ENCODE results near the gene FCRL4.

The FCRL4 gene

DNA sequence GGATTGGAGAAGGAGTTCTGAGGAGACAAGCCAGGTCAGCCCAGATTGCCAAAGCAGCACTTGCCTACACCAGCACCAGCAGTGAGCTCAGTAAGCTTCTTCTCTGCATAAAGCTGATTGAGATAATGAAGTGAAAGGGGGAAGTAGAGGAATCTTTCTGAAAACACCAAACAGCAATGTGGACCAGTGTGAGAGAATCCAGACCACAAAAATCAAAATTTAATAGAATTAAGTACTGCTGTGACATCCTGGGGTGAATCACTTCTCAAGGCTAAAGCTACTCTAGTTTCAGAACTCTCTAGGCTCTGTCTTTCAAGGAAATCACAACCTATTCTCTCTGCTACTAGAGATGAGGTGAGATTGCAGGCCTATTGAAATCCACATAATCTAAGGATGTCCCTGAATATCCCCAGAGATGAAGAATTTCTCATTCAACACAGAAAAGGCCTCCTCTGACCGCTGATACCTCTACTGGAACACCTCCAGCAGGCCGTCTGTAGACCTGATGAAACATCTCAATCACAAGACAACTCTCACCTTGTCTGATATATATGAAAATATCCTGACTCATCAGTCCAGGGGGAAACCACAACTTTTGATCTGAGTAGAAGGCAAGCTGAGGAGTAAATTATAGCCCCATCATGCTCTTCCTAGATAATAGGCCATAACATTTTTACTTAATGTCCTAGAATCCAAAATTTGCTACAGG, at the start of gene FCRL4:
Gene FCRL4 (minus strand): TSS at position 127 of the 709 bp plus-strand sequence. CDS start 141 bp downstream, outside the sequence.
- DNase-seq, result no peak

DNA sequence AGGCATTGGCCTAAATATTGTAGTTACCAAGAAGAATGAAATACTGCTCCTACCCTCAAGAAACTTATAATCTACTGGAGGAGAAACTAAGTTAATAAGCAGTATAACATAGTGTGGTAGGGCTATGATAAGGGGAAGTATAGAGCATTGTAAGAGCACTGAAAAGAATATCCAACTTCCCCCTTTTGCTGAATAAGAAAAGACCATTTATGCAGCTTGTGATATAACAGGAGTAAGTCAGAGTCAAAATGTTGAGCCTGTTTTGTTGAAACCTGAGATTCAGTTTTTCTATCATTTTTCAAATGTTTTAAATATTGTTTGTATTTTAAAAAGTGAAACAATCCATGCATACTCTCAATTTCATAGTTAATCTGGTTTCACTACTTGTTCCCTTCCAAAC, 48.3 kb upstream of the FCRL4 start:
- DNase-seq, result no peak

DNA sequence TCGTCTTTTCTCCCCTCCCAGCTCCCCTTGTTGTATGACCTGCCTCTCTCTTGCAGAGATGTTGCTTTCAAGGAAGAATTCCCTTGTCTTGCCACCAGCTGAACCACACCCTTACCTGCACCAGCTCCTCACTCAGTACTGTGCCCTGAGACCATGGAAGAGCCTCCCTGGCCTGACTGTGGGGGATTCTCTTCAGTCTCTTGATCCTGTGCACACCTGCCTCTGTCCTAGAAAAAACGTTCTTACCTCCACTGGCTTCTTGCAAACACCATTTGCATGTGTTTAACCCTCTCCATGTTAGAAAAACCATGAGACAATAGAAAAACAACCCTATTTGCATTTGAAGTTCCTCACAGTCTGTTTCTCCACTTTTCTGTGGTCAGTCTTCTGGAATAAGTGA, 43.3 kb upstream of the FCRL4 start:
- DNase-seq, result no peak

DNA sequence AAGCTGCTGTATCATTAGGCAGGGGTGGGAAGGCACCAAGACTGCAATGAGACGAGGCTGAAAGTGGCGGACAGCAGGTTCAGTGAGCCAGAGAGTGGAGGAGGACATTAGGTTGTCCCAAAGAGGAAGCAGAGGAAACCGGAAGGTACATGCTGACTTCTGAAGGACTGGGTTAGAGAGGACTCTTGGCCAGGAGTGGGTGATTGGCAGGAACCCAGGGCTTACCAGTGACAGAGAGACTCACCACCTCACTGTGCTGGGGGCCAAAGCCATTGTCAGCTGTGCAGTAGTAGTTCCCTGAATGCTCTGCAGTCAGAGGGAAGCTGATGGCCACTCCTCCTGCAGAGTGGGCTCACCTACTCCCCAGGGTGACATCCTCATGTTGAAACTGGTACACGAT, 41.9 kb upstream of the FCRL4 start:
- no peak for DNase-seq

DNA sequence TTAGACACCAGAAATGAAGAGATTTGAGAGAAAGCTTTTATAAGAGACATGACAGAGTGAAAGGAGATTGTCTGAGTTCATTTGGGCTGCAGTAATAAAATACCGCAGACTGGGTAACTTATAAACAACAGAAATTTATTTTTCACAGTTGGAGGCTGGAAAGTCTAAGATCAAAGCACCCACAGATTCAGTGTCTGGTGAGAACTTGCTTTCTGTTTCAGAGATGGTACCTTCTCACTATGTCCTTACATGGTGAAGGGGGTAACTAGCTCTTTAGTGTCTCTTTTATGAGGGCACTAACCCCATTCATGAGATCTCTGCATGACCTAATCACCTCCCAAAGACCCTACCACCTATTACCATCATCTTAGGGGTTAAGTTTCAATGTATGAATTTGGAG, 30.9 kb upstream of the FCRL4 start:
- no peak for DNase-seq

- no peak for DNase-seq
These were observed 28.2 kb upstream of the FCRL4 start for GRCh38 chr1:157626099-157626498.

- no peak for DNase-seq
These were observed 26.6 kb upstream of the FCRL4 start for GRCh38 chr1:157624471-157624870.

- DNase-seq, result no peak
These were observed 24.6 kb upstream of the FCRL4 start for GRCh38 chr1:157622471-157622870.

- no peak for DNase-seq
These were observed 20.3 kb upstream of the FCRL4 start for GRCh38 chr1:157618190-157618589.

DNA sequence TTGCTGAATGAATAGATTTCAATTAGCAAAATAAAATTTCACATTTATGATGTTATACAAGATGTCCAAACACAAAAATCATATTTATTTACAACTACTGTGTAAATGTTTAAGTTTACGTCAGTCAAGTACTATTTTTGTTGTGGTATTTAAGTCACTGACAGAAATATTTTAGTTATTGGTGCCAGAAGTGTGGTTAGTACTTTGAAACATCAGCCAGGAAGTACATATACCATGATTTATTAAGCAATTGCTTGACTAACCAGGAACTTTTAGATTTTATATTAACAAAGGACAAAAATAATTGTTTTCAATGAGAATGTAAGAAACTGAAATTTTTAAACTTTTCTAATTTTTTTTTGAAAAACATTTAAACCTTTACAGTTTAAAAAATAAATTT, 2.4 kb upstream of the FCRL4 start:
- DNase-seq, result no peak

DNA sequence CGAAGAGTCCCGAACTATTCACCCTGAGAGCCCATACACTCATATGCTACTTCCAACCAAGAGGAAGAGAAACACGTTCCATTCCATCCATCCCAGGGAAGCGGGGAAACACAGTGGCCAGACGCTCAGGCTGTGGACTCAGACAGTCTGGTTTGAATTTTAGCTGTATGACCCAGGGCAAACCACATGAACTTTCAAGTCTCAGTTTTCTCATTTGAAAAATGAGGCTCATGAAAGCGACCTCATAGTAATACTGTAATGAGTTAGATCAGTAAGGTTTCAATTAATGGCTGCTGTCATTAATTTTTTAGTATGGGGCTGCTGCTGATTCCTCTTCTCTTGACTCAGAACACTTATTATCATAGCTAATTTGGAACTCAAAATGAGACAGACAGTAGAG, 1.5 kb downstream of the FCRL4 start:
- DNase-seq, result no peak

DNA sequence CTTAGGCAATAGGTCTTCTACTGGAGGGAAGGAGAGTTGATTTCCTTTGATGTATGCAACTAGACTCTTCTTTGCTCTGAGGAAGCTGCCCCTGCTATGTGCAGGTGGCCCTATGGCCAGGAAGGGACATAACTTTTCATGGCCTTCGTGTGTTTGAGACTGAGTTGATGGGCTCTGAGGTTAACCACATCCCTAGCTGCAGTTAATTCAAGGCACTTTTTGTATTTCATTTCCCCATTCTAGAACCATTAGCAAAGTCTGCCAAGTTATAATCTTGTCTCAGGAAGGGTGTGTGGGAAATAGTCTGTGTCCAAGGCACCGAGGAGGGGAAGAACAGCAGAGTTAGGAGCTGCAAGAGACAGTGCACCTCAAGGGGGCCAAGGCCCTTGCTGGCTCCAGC, 2.5 kb downstream of the FCRL4 start:
- DNase-seq, result no peak

- no peak for DNase-seq
These were observed 11.9 kb downstream of the FCRL4 start for GRCh38 chr1:157585984-157586383.

GRCh38 chr1:157584503-157584902, 13.4 kb downstream of the FCRL4 start:
- DNase-seq, result no peak

DNA sequence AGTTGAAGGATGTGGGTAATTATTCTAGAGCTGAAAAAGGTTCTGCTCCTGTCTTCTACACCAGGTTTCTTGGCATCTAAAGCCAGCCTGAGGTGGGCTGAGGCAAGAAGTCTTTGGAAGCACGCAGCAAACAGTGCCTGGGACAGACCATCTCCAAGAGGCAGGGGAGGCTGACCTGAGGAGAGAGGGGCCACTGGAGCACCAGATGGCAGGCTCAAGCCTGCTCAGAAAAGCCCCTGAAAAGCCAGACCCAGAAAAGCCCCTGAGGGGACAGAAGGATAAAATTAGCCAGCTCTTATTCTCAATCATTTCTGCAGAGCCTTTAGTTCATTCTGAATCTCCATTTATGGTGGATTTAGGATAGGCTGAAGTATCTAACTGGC, 17.1 kb downstream of the FCRL4 start:
- no peak for DNase-seq

DNA sequence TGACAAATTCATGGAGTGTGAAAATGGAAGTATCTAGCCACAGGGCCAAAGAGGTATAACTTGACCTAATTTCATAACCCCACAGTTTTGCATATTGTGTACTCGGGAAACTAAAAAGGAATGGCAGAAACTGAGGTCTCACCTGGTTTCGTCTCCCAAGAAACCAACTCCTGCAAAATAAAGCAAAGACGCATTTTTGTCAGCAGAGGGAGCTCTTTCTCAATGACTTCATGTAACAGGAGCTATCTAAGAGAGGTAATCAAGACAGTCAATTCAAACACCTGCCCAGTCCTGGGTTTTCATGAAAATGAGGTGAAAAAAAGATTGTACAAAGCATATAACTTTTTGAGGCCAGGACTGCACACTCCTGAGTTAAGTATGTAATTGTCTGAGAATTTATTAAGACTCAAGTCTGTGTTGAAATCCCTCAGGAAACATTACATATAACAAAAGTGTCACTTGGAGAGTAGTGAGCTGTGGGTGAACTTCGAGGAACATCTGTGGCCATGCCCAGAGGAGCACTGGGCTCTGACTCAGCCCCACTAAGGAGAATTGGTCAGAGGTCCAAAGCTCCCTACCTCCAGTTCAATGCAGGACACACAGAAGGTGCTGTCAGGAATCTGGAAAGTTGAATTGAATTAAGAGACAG, 17.6 kb downstream of the FCRL4 start:
- DNase-seq, result no peak

- no peak for DNase-seq
These were observed 20.5 kb downstream of the FCRL4 start for GRCh38 chr1:157577420-157577819.

DNA sequence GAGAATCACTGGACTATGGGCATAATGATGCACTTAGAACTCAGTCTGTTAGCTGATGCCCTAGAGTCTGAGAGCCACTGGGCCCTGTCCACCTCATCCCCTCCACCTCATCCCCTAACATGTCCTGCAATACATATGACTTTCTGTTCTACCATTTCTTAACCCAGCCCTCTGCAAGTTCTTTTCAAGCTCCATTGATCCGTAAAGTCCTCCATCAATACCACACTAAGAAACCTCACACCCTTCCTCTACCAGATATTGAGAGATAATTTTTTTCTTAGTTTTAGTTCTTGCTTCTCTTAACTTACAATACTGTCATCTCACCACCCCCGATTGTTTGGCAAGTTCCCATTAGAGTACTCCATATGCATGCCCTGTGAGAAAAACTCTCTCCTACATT, 22.1 kb downstream of the FCRL4 start:
- no peak for DNase-seq

DNA sequence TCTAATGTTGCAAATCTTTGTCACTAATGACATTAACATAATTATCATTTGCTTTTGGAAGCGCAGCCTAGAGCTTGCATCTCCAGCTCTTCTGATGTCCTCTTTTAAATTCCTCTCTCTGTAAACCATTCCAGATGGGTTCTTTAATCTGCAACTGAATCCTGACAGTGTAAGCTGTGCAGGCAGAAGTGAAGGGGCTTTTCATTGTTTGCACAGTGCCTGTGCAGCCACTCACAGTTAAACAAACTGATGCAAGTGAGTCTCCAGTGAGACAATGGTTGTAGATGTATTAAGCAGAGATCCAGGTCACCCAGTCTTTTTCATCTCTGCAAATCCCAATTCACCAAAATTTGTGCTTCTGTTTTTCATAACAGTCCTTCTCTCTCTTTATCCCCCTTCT, 23.0 kb downstream of the FCRL4 start:
- no peak for DNase-seq

DNA sequence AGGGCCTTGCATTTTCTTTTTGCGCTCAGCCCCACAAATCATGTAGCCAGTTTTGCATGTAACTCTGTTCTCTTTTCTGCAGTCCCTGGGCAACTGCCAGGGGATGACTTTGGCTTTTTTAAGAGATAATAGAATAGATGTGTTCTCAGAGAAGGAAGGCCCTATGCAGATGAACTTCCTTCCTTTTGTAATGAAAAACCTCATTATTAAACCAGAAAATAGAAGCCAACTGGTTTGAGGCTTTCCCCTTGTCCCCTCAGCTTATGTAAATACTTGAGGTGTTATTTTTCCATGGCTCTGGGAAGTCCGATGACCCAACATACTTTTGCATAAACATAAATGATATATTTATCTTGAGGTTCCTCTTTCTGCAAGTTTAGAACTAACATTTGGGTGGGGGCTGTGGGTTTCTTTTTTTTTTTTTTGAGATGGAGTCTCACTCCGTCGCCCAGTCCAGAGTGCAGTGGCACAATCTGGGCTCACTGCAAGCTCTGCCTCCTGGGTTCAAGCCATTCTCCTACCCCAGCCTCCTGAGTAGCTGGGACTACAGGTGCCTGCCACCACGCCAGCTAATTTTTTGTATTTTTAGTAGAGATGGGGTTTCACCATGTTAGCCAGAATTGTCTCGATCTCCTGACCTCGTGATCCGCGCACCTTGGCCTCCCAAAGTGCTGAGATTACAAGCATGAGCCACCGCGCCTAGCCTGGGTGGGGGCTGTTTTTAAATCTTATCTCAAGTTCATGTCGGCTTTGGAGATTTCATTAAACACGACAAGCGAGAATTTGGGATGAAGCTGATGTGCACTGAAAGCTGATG, 31.2 kb downstream of the FCRL4 start:
- DNase-seq, result no peak

DNA sequence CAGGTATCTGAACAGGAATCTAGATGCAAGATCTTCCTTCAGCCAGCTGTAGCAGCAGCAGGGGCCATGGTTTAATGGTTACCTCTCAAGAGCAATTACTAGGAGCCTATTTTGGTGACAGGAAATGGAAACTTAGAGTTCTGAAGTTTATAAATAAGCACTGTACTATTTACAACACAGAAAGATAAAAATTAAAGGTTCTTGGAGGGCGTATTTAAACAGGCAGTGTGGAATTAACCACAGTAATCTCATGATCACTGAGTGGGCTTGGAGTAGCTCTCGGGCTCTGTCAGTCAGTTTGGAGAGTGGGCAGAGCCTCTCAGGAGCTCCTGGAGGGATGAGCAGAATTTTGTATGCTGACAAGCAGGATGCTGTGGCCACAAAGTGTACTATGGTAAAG, 35.4 kb downstream of the FCRL4 start:
- DNase-seq, result no peak

DNA sequence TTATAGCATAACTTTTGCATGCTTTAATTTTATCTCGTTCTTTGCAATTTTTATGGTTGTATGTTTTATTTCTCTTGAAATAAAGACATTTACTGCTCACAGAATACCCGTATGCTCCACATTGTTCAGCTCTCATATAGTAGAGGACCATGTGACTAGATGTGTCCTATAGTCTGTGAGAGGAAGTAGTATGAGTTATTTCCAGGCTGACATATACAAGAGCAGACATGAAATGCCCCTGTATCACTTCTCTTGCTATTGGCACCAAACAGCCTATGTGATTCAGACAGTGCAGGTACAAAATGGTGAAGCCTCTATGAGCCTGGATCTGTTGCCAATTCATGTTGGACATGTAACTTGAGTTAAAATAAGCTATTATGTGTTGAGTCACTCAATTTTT, 39.8 kb downstream of the FCRL4 start:
- no peak for DNase-seq

DNA sequence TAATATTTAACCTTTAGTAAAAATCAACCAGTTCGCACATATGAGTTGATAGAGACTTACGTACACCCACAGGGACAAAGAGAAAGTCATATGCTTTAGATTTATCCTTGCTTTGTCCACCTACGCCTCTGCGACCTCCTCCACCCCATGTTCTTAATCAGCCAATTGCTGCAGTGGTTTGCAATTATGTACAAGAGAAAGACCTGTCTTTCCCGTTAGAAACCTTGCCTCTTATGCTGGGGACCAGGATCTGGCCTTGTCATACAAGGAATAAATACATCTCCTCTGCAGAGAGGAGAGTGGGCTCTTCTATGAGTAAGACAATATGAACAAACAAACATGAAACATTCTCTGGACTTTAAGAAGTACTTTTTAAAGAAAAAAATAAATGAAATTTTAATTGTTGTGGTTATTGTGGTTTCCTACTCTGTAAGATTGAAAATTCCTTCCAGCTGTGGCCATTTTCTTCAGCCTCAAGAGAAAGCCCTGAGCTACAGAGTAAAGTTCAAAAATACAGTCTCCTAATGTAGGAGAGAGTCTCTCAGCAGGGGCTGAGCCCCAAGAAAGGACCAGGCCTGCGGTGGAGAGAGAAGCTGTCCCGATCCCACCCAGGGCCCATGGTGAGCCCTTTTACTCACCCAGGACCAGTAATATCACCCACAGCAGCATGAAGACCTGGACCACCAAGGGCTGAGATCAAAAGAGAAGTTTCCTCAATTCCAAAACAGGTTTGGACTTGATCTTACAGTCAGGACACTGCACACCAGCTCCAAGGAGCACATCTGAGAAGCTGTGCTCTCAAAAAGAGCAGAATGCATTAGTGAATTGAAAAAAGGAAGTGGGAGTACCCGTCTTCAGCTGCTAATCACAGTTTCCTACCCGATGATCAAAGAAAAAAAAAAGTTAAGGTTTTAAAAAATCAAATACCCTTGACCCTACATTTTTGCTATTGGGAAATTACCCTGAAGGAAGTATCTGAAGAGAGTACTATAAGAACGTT, 45.9 kb downstream of the FCRL4 start, which contains the start of gene FCRL5:
Gene FCRL5 (minus strand): TSS at position 822 of the 1,000 bp plus-strand sequence. CDS start 153 bp downstream, at position 669.
- DNase-seq, result no peak

Data from right hindlimb (tissue), 1 donor.